22Rv1 (cell line): Measurements from ENCODE around the gene GFOD1.

ENCODE experiments used
- CTCF ChIP-seq: fragments of 450-650 bp; IDR thresholded peaks from 2 replicates; pipeline ENCODE4 v1.5.1; 2017; ENCODE audit warnings: mild to moderate bottlenecking
- ZFX ChIP-seq: fragments of 450-650 bp; IDR thresholded peaks from 2 replicates; pipeline ENCODE4 v1.6.1; 2017; ENCODE audit warnings: antibody characterized with exemption, borderline replicate concordance

GRCh38 chr6:13365320-13365719 lies 122.1 kb downstream of the GFOD1 start:
- TF ChIP-seq CTCF = no peak
- TF ChIP-seq ZFX = no peak
